HepG2 (cell line): ENCODE measurements around the gene SLC29A1. TPM values are rescaled to one million over a fixed set of nuclear protein-coding genes. Genes with fewer than 3 reads are reported as not detected.

Experiments
- ARNT2 ChIP-seq: sonication (generic); formaldehyde crosslinking; IDR thresholded peaks from 2 replicates; pipeline ENCODE4 v1.8.0; 2022; ENCODE audit warnings: mild to moderate bottlenecking, low read depth, missing genetic modification reagents, moderate library complexity
- ASH2L ChIP-seq: fragments of 300-600, 200-600 bp; sonication (generic); IDR thresholded peaks from 2 replicates; pipeline ENCODE4 v1.7.0; 2017; ENCODE audit warnings: low read depth, mild to moderate bottlenecking, moderate library complexity, mixed read lengths, low read length; ENCODE audit not compliant: insufficient read length
- ATF1 ChIP-seq: IDR thresholded peaks from 2 replicates; pipeline ENCODE4 v1.6.1; 2016; ENCODE audit warnings: mild to moderate bottlenecking, control low read depth
- ATF7 ChIP-seq, 2 experiments: fragments of 450-650 bp in 1 of 2; sonication (generic) in 1 of 2; formaldehyde crosslinking in 1 of 2; IDR thresholded peaks; 2 replicates each; pipeline versions ENCODE4 v1.4.0 to v1.6.1; 2016 to 2020; ENCODE audit warnings: antibody characterized with exemption in 1 of 2, mild to moderate bottlenecking in 1 of 2, missing genetic modification reagents in 1 of 2
- CHCHD3 ChIP-seq: sonication (generic); formaldehyde crosslinking; IDR thresholded peaks from 2 replicates; pipeline ENCODE4 v1.8.0; 2022; ENCODE audit warnings: mild to moderate bottlenecking, missing genetic modification reagents, moderate library complexity
- ISL2 ChIP-seq: sonication (generic); formaldehyde crosslinking; IDR thresholded peaks from 2 replicates; pipeline ENCODE4 v1.5.0; 2020; ENCODE audit warnings: missing genetic modification reagents
- ISX ChIP-seq: sonication (generic); formaldehyde crosslinking; conservative IDR thresholded peaks from 2 replicates; pipeline ENCODE4 v1.5.0; 2020; ENCODE audit warnings: missing genetic modification reagents
- MAFF ChIP-seq: IDR thresholded peaks from 2 replicates; pipeline ENCODE4 v1.6.1; 2011; ENCODE audit warnings: low read depth, low read length, improper control_type of control experiment
- PBX3 ChIP-seq: sonication (generic); formaldehyde crosslinking; IDR thresholded peaks from 2 replicates; pipeline ENCODE4 v1.8.1; 2023; ENCODE audit warnings: missing genetic modification reagents, inconsistent platforms, borderline replicate concordance
- PHF21A ChIP-seq: sonication (generic); formaldehyde crosslinking; IDR thresholded peaks from 2 replicates; pipeline ENCODE4 v1.5.0; 2020; ENCODE audit warnings: mild to moderate bottlenecking, missing genetic modification reagents
- SMARCC2 ChIP-seq: fragments of 450-650 bp; IDR thresholded peaks from 2 replicates; pipeline ENCODE4 v1.6.1; 2017; ENCODE audit warnings: antibody characterized with exemption, mild to moderate bottlenecking
- YEATS2 ChIP-seq: sonication (generic); formaldehyde crosslinking; IDR thresholded peaks from 2 replicates; pipeline ENCODE4 v1.4.0; 2020; ENCODE audit warnings: missing genetic modification reagents, borderline replicate concordance
- ZBTB8A ChIP-seq: sonication (generic); formaldehyde crosslinking; IDR thresholded peaks from 2 replicates; pipeline ENCODE4 v1.4.0; 2020; ENCODE audit warnings: mild to moderate bottlenecking, low read depth, missing genetic modification reagents, borderline replicate concordance
- ZFAT ChIP-seq: sonication (generic); formaldehyde crosslinking; conservative IDR thresholded peaks from 2 replicates; pipeline ENCODE4 v1.8.1; 2023; ENCODE audit warnings: missing genetic modification reagents, inconsistent platforms
- ZFYVE20 ChIP-seq: sonication (generic); formaldehyde crosslinking; IDR thresholded peaks from 2 replicates; pipeline ENCODE4 v1.8.0; 2023; ENCODE audit warnings: low read depth, mild to moderate bottlenecking, moderate library complexity, missing genetic modification reagents, borderline replicate concordance
- ZKSCAN5 ChIP-seq: sonication (generic); formaldehyde crosslinking; IDR thresholded peaks from 2 replicates; pipeline ENCODE4 v1.5.1; 2020; ENCODE audit warnings: mild to moderate bottlenecking, missing genetic modification reagents
- ZMYM4 ChIP-seq: sonication (generic); formaldehyde crosslinking; IDR thresholded peaks from 2 replicates; pipeline ENCODE4 v1.8.1; 2023; ENCODE audit warnings: mild to moderate bottlenecking, missing genetic modification reagents
- ZNF580 ChIP-seq: IDR thresholded peaks from 2 replicates; pipeline ENCODE4 v1.6.1; 2016; ENCODE audit warnings: low read depth, borderline replicate concordance
- ZSCAN21 ChIP-seq: sonication (generic); formaldehyde crosslinking; IDR thresholded peaks from 2 replicates; pipeline ENCODE4 v1.8.0; 2022; ENCODE audit warnings: mild to moderate bottlenecking, missing genetic modification reagents, moderate library complexity, borderline replicate concordance
- polyA plus RNA-seq, 8 experiments: library from polyadenylated mRNA; depleted of rRNA in 3 of 8; stranded (reverse) in 7 of 8; unstranded in 1 of 8; fragments of >200 nt; fragmentation: Illumina TruSeq in 4 of 8; extraction: Trizol in 4 of 8; gene quantifications; 2 replicates each; pipeline versions ENCODE4 v1.2.1 to v1.2.3, GENCODE V29; 2011 to 2016; ENCODE audit warnings: low read depth in 4 of 8, missing spikeins in 1 of 8, mixed read lengths in 1 of 8; ENCODE audit not compliant: insufficient read depth in 1 of 8
- total RNA-seq, 5 experiments: library from RNA; depleted of rRNA; stranded (reverse); fragments of >200 nt; fragmentation: Illumina TruSeq; extraction: Trizol; gene quantifications; 2 replicates each; pipeline ENCODE4 v1.2.3, GENCODE V29; 2016; ENCODE audit warnings: low read depth in 1 of 5
- TF ChIP-seq, protein P1 (sequence below): sonication (generic); formaldehyde crosslinking; IDR thresholded peaks from 2 replicates; pipeline ENCODE4 v1.8.0; 2022; ENCODE audit warnings: mild to moderate bottlenecking, missing genetic modification reagents; ENCODE audit not compliant: insufficient replicate concordance
- TF ChIP-seq, protein P2 (sequence below): sonication (generic); formaldehyde crosslinking; IDR thresholded peaks from 2 replicates; pipeline ENCODE4 v1.4.0; 2020; ENCODE audit warnings: mild to moderate bottlenecking, missing genetic modification reagents
- TF ChIP-seq, protein P3 (sequence below): sonication (generic); formaldehyde crosslinking; IDR thresholded peaks from 2 replicates; pipeline ENCODE4 v1.4.0; 2020; ENCODE audit warnings: mild to moderate bottlenecking, missing genetic modification reagents

The SLC29A1 gene
- total and polyA plus RNA-seq, 2 of the 13 experiments (the other 11 are each of a cell fraction or from before 2014, with no cell fraction given), result 43.2 to 106 TPM

DNA sequence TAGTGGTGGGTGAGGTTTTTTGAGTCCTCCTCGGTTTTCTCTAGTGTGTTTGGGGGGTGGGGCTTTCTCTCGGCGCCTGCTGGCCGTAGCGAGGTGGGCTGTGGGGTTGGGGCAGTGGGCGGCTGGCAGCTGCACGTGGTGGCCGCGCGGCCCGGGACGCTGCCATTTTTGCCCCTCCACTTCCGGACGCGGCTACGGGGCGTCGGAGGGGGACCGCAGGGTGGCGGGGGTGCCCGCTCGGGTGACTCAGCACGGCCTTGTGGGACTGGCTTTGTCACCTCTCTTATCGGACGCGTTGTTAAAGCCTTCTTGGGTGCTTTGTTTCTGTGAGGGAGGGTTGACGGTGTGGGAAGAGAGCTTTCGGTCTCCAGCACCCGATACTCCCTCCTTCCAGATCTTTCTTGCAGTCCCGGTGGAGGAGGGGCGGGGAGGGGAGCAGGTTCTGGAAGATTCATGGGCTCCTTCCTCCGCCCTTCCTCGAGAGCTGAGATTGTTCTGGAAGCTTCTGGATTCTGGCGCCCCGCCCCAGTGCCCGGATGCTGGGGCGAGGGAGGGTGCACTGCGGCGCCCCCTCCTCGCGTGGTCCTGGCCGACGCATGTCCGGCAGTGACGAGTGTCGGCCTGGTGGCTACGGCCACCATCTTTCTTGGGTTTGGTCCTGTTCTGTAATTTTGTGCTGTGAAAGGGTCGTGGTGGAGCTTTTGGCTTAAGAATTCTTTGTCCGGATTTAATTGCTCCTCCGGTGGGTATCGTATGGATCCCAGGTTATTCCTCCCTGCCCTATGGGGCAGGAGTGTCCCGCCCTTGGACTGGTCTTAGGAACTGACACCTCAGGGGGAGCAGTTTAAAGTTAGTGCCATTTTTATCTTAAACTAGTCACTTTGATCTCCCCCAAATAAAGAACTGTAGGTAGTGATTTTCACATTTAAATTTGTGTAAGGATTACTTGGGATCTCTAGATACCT lies 24.2 kb downstream of the SLC29A1 start (continued):
- TF ChIP-seq PHF21A (CRISPR knock-in tag) (no peak), ZNF580 (peak; percentile 55; the same call in 1 of the 2 replicates), MAFF (peak; percentile 2; the same call in 1 of the 2 replicates), ARNT2 (CRISPR knock-in tag) (0 out of 2 replicates have a peak, but pooled peaks have one; percentile 64), YEATS2 (CRISPR knock-in tag) (peak; percentile 92), ZSCAN21 (CRISPR knock-in tag) (peak; percentile 64), ATF1 (CRISPR knock-in tag) (no peak), ZFYVE20 (CRISPR knock-in tag) (no peak), ATF7 (IDR thresholded peaks at IDR 0.05) (no peak), ATF7 (CRISPR knock-in tag; IDR thresholded peaks at IDR 0.05) (no peak), SMARCC2 (no peak), ZMYM4 (CRISPR knock-in tag) (no peak), ISX (CRISPR knock-in tag) (no peak), ISL2 (CRISPR knock-in tag) (peak; percentile 43; the same call in 1 of the 2 replicates), ZFAT (CRISPR knock-in tag) (0 out of 2 replicates have a peak, but pooled peaks have one; percentile 1), PBX3 (CRISPR knock-in tag) (no peak), CHCHD3 (CRISPR knock-in tag) (0 out of 2 replicates have a peak, but pooled peaks have one; percentile 26), ASH2L (peak; percentile 68), ZBTB8A (CRISPR knock-in tag) (no peak), ZKSCAN5 (CRISPR knock-in tag) (no peak)
- TF ChIP-seq, protein P1, sequence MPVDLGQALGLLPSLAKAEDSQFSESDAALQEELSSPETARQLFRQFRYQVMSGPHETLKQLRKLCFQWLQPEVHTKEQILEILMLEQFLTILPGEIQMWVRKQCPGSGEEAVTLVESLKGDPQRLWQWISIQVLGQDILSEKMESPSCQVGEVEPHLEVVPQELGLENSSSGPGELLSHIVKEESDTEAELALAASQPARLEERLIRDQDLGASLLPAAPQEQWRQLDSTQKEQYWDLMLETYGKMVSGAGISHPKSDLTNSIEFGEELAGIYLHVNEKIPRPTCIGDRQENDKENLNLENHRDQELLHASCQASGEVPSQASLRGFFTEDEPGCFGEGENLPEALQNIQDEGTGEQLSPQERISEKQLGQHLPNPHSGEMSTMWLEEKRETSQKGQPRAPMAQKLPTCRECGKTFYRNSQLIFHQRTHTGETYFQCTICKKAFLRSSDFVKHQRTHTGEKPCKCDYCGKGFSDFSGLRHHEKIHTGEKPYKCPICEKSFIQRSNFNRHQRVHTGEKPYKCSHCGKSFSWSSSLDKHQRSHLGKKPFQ, result no peak
- TF ChIP-seq, protein P2, sequence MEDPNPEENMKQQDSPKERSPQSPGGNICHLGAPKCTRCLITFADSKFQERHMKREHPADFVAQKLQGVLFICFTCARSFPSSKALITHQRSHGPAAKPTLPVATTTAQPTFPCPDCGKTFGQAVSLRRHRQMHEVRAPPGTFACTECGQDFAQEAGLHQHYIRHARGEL (CRISPR knock-in tag), result peak; percentile 77; the same call in 1 of the 2 replicates
- TF ChIP-seq, protein P3, sequence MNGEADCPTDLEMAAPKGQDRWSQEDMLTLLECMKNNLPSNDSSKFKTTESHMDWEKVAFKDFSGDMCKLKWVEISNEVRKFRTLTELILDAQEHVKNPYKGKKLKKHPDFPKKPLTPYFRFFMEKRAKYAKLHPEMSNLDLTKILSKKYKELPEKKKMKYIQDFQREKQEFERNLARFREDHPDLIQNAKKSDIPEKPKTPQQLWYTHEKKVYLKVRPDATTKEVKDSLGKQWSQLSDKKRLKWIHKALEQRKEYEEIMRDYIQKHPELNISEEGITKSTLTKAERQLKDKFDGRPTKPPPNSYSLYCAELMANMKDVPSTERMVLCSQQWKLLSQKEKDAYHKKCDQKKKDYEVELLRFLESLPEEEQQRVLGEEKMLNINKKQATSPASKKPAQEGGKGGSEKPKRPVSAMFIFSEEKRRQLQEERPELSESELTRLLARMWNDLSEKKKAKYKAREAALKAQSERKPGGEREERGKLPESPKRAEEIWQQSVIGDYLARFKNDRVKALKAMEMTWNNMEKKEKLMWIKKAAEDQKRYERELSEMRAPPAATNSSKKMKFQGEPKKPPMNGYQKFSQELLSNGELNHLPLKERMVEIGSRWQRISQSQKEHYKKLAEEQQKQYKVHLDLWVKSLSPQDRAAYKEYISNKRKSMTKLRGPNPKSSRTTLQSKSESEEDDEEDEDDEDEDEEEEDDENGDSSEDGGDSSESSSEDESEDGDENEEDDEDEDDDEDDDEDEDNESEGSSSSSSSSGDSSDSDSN (CRISPR knock-in tag), result peak; percentile 63
